ENCODE data around the gene TMEM87B.

- TF ChIP-seq YY1 (IDR thresholded peaks at IDR 0.05; ENCODE audit: insufficient read depth, insufficient read length) = no peak
- TF ChIP-seq ZNF274 (IDR thresholded peaks at IDR 0.05; ENCODE audit: low read depth, low read length) = no peak
- TF ChIP-seq SUZ12 (IDR thresholded peaks at IDR 0.05; ENCODE audit: extremely low read depth, insufficient read depth, insufficient read length) = no peak
These were observed 30.1 kb upstream of the TMEM87B start for GRCh38 chr2:112024896-112025491.
